ENCODE data around the gene PEX11G. TPM values are rescaled to one million over a fixed set of nuclear protein-coding genes. Genes with fewer than 3 reads are reported as not detected.

The PEX11G gene
- total and polyA plus RNA-seq, 2 donors, result 1.6 to 5.2 TPM

- no peak overlapping the region for H3K4me3 ChIP-seq (ENCODE audit: low read depth, low read length)
- DNase-seq (ENCODE audit: extremely low spot score), result no peak
- no peak overlapping the region for H3K27ac ChIP-seq (ENCODE audit: low read depth)
- no peaks in the 10 kb centered on the region for H3K36me3 ChIP-seq (ENCODE audit: insufficient read depth)
- H3K4me1 ChIP-seq (ENCODE audit: insufficient read depth), result no peaks in the 10 kb centered on the region
- WGBS, result 79% methylated on average over 7 of the region's 7 CpGs
These were observed 12.6 kb downstream of the PEX11G start for GRCh38 chr19:7476241-7476640.

DNA sequence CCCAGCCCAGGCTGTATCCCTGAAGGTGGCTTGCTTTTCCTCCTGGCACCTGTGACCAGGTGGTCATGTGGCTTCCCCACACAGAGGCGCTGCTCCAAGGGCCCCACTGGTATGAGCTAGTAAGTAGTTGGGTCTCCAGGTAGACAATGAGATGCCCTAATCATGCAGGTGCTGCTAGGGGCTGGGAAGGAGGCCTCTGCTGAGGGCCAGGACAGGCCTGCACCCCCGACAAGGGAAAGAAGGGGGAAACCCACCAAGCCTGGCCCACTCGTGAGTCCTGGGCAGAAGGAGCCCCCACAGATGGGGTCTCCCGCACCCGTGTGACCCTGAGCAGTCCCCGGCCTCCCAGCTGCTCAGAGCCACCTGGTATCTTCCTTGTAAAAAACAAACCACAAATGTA lies 13.2 kb downstream of the PEX11G start:
- Histone ChIP-seq H3K27ac (ENCODE audit: low read depth) (no peak overlapping the region), H3K4me1 (ENCODE audit: insufficient read depth) (no peaks in the 10 kb centered on the region), H3K36me3 (ENCODE audit: insufficient read depth) (no peaks in the 10 kb centered on the region), H3K4me3 (ENCODE audit: low read depth, low read length) (no peak overlapping the region)
- WGBS, result 85% methylated on average over 6 of the region's 6 CpGs
- no peak for DNase-seq (ENCODE audit: extremely low spot score)

- H3K27ac ChIP-seq (ENCODE audit: low read depth), result no peak overlapping the region
- no peak for DNase-seq (ENCODE audit: extremely low spot score)
- peaks cover 3% of the 10 kb centered on the region for H3K36me3 ChIP-seq (ENCODE audit: insufficient read depth)
- H3K4me1 ChIP-seq (ENCODE audit: insufficient read depth), result no peaks in the 10 kb centered on the region
- H3K4me3 ChIP-seq (ENCODE audit: low read depth, low read length), result no peak overlapping the region
- WGBS, result 90% methylated on average over 42 of the region's 42 CpGs
These were observed 16.9 kb downstream of the PEX11G start for GRCh38 chr19:7471696-7472615.

DNA sequence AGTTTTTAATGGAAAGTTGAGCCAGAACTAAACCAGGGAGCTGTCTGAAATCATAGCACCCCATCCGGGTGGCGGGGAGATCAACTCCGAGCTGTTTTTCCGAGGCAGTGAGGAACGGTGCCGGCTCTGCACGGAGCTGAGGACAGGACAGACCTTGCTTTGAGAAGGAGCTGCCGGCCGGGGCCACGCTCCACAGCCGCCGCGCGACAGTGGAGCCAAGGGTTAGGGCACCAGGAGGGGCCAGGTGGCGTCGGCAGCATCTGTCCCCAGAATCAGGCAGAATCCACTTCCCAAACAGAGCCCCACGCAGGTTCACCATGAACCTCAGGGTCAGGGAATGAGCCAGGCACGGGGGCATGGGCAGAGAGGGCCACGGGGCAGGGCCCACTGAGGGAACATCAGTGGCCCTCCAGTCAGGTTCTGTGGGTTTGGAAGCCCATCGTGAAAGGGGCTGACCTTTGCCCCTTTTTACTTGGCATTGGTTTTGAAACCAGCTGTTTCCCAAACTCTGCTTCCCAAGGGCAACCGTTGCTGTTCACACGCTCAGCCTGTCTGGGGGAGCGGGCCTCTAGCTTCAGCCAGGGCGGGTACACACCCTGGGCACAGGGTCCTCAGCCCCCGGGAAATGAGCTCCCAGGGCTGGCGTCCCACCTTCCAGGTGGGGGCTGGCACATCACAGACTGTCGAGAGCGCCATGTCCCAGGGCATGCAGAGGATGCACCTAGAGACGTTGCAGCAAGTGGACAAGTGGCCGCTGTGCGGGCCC lies 18.1 kb downstream of the PEX11G start:
- 93% methylated on average over 31 of the region's 31 CpGs for WGBS
- no peak for DNase-seq (ENCODE audit: extremely low spot score)
- H3K4me3 ChIP-seq (ENCODE audit: low read depth, low read length), result no peak overlapping the region
- no peaks in the 10 kb centered on the region for H3K4me1 ChIP-seq (ENCODE audit: insufficient read depth)
- H3K27ac ChIP-seq (ENCODE audit: low read depth), result no peak overlapping the region
- H3K36me3 ChIP-seq (ENCODE audit: insufficient read depth), result peaks cover 3% of the 10 kb centered on the region

GRCh38 chr19:7469669-7470285 lies 19.1 kb downstream of the PEX11G start:
- DNase-seq (ENCODE audit: extremely low spot score), result no peak

GRCh38 chr19:7468840-7469239 lies 20.0 kb downstream of the PEX11G start:
- Histone ChIP-seq H3K4me3 (ENCODE audit: low read depth, low read length) (no peak overlapping the region), H3K4me1 (ENCODE audit: insufficient read depth) (no peaks in the 10 kb centered on the region), H3K36me3 (ENCODE audit: insufficient read depth) (peaks cover 8% of the 10 kb centered on the region), H3K27ac (ENCODE audit: low read depth) (no peak overlapping the region)
- 92% methylated on average over 24 of the region's 24 CpGs for WGBS
- no peak for DNase-seq (ENCODE audit: extremely low spot score)

More at GRCh38 chr19:7469669-7470285, 19.1 kb downstream of the PEX11G start:
- H3K36me3 ChIP-seq (ENCODE audit: insufficient read depth), result peaks cover 6% of the 10 kb centered on the region
- H3K4me1 ChIP-seq (ENCODE audit: insufficient read depth), result no peaks in the 10 kb centered on the region
- WGBS, result 89% methylated on average over 31 of the region's 31 CpGs
- H3K4me3 ChIP-seq (ENCODE audit: low read depth, low read length), result no peak overlapping the region
- no peak overlapping the region for H3K27ac ChIP-seq (ENCODE audit: low read depth)

GRCh38 chr19:7467009-7467989 lies 21.5 kb downstream of the PEX11G start:
- Histone ChIP-seq H3K36me3 (ENCODE audit: insufficient read depth) (peaks cover 9% of the 10 kb centered on the region), H3K4me1 (ENCODE audit: insufficient read depth) (no peaks in the 10 kb centered on the region), H3K27ac (ENCODE audit: low read depth) (no peak overlapping the region), H3K4me3 (ENCODE audit: low read depth, low read length) (no peak overlapping the region)
- DNase-seq (ENCODE audit: extremely low spot score), result no peak
- 97% methylated on average over 86 of the region's 86 CpGs for WGBS

GRCh38 chr19:7463575-7463974 lies 25.3 kb downstream of the PEX11G start:
- Histone ChIP-seq H3K4me1 (ENCODE audit: insufficient read depth) (no peaks in the 10 kb centered on the region), H3K36me3 (ENCODE audit: insufficient read depth) (peaks cover 10% of the 10 kb centered on the region), H3K4me3 (ENCODE audit: low read depth, low read length) (no peak overlapping the region), H3K27ac (ENCODE audit: low read depth) (no peak overlapping the region)
- no peak for DNase-seq (ENCODE audit: extremely low spot score)
- 95% methylated on average over 23 of the region's 23 CpGs for WGBS

DNA sequence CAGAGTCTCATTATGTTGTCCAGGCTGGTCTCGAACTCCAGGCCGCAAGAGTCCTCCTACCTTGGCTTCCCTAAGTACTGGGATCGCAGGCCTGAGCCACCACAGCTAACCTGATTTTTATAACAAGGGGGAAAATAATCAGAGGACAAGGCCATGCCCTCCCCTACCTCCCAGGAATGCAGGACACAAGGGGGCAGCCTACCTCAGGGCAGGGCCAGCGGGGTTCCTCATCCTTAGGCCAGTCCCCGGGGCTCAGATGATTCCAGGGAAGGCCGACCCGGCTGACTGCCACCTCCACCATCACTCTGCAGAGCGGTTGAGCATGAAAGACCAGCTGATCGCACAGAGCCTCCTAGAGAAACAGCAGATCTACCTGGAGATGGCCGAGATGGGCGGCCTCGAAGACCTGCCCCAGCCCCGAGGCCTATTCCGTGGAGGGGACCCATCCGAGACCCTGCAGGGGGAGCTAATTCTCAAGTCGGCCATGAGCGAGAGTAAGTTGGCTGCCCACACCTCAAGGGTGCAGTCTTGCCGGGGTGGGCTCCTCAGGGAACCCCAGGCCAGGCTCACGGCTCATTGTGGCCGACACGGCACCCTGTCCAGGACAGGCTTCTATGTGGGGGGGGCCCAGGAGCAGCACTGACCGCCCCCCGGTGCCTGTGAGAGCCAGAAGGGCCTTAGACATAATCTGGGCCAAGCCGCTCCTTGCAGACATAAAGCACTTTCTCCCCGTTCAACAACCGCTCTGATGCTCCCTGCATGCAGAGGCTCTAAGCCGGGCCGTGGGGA lies 26.8 kb downstream of the PEX11G start:
- no peak overlapping the region for H3K4me3 ChIP-seq (ENCODE audit: low read depth, low read length)
- H3K27ac ChIP-seq (ENCODE audit: low read depth), result no peak overlapping the region
- H3K4me1 ChIP-seq (ENCODE audit: insufficient read depth), result no peaks in the 10 kb centered on the region
- peaks cover 10% of the 10 kb centered on the region for H3K36me3 ChIP-seq (ENCODE audit: insufficient read depth)
- WGBS, result 84% methylated on average over 28 of the region's 28 CpGs
- DNase-seq (ENCODE audit: extremely low spot score), result no peak

- H3K4me3 ChIP-seq (ENCODE audit: low read depth, low read length), result no peak overlapping the region
These were observed 28.3 kb downstream of the PEX11G start for GRCh38 chr19:7460562-7460966.

DNA sequence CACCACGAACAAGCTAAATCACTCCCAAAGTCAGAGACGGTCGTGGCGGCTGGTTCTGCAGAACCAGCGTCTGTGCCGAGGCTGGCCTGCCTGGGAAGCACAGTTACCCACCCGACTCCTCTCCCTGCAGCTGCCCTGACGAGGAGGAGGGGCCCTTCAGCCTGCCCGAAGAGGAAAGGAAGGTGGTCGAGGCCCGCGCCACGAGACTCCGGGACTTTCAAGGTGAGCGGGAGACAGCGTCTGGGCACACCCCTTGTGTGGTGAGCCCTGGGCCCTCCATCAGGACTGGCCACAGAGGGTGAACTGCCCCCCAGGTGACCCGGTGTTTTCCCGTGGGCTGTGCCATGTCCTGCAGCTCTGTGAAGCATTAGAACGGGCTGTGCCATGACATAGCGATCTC lies 29.1 kb downstream of the PEX11G start:
- Histone ChIP-seq H3K4me3 (ENCODE audit: low read depth, low read length) (no peak overlapping the region), H3K36me3 (ENCODE audit: insufficient read depth) (peaks cover 7% of the 10 kb centered on the region), H3K27ac (ENCODE audit: low read depth) (no peak overlapping the region), H3K4me1 (ENCODE audit: insufficient read depth) (no peaks in the 10 kb centered on the region)
- WGBS, result 87% methylated on average over 20 of the region's 20 CpGs
- no peak for DNase-seq (ENCODE audit: extremely low spot score)

More at GRCh38 chr19:7460562-7460966, 28.3 kb downstream of the PEX11G start:
- DNase-seq (ENCODE audit: extremely low spot score), result no peak
- Histone ChIP-seq H3K27ac (ENCODE audit: low read depth) (no peak overlapping the region), H3K4me1 (ENCODE audit: insufficient read depth) (no peaks in the 10 kb centered on the region), H3K36me3 (ENCODE audit: insufficient read depth) (peaks cover 10% of the 10 kb centered on the region)
- WGBS, result 83% methylated on average over 14 of the region's 14 CpGs

- no peak overlapping the region for H3K27ac ChIP-seq (ENCODE audit: low read depth)
- peaks cover 8% of the 10 kb centered on the region for H3K36me3 ChIP-seq (ENCODE audit: insufficient read depth)
- H3K4me3 ChIP-seq (ENCODE audit: low read depth, low read length), result no peak overlapping the region
- no peaks in the 10 kb centered on the region for H3K4me1 ChIP-seq (ENCODE audit: insufficient read depth)
- WGBS, result 92% methylated on average over 9 of the region's 9 CpGs
- DNase-seq (ENCODE audit: extremely low spot score), result no peak
These were observed 30.2 kb downstream of the PEX11G start for GRCh38 chr19:7458675-7459074.
